H9 (cell line): ENCODE measurements around the gene MMP11. TPM values are rescaled to one million over a fixed set of nuclear protein-coding genes. Genes with fewer than 3 reads are reported as not detected.

ENCODE experiments used
- DNase-seq: peaks from one replicate; pipeline ENCODE4 v3.0.0-alpha.2; 2017
- H2AFZ ChIP-seq: one replicate; pipeline ENCODE4 v1.6.1; 2013; ENCODE audit warnings: mild to moderate bottlenecking, low read length, control low read depth, moderate library complexity
- H2AK5ac ChIP-seq: 2 replicates; pipeline ENCODE4 v1.6.1; 2013; ENCODE audit warnings: low read length, control low read depth, mixed read lengths; ENCODE audit not compliant: insufficient read length
- H2BK120ac ChIP-seq: one replicate; pipeline ENCODE4 v1.6.1; 2013; ENCODE audit warnings: low read depth, mild to moderate bottlenecking, low read length, control low read depth, inconsistent platforms; ENCODE audit not compliant: poor library complexity, severe bottlenecking
- H2BK12ac ChIP-seq: 2 replicates; pipeline ENCODE4 v1.6.1; 2013; ENCODE audit warnings: low read length, control low read depth, mixed read lengths, low read depth; ENCODE audit not compliant: insufficient read length
- H2BK15ac ChIP-seq: 2 replicates; pipeline ENCODE4 v1.6.1; 2013; ENCODE audit warnings: low read depth, low read length, control low read depth
- H2BK20ac ChIP-seq: one replicate; pipeline ENCODE4 v1.6.1; 2013; ENCODE audit warnings: low read depth, mild to moderate bottlenecking, low read length, control low read depth, inconsistent platforms; ENCODE audit not compliant: poor library complexity, severe bottlenecking
- H2BK5ac ChIP-seq: 2 replicates; pipeline ENCODE4 v1.6.1; 2013; ENCODE audit warnings: low read length, control low read depth, mixed read lengths; ENCODE audit not compliant: insufficient read length
- H3K14ac ChIP-seq: 2 replicates; pipeline ENCODE4 v1.6.1; 2013; ENCODE audit warnings: low read length, control low read depth; ENCODE audit not compliant: insufficient read depth
- H3K18ac ChIP-seq: 2 replicates; pipeline ENCODE4 v1.6.1; 2013; ENCODE audit warnings: low read depth, mild to moderate bottlenecking, mixed read lengths, low read length, control low read depth; ENCODE audit not compliant: insufficient read length
- H3K23ac ChIP-seq: 2 replicates; pipeline ENCODE4 v1.6.1; 2013; ENCODE audit warnings: low read length, control low read depth, mixed read lengths, low read depth; ENCODE audit not compliant: insufficient read length
- H3K23me2 ChIP-seq: 2 replicates; pipeline ENCODE4 v1.6.1; 2013; ENCODE audit warnings: low read depth, mild to moderate bottlenecking, mixed read lengths, low read length, control low read depth; ENCODE audit not compliant: insufficient read length, poor library complexity, severe bottlenecking
- H3K27ac ChIP-seq: 2 replicates; pipeline ENCODE4 v1.5.1; 2013; ENCODE audit warnings: low read length, control low read depth, mixed read lengths, low read depth; ENCODE audit not compliant: insufficient read length
- H3K27me3 ChIP-seq: 2 replicates; pipeline ENCODE4 v1.6.1; 2013; ENCODE audit warnings: low read length, control low read depth, inconsistent platforms; ENCODE audit not compliant: insufficient read depth
- H3K4ac ChIP-seq: 2 replicates; pipeline ENCODE4 v1.6.1; 2013; ENCODE audit warnings: low read depth, mild to moderate bottlenecking, control low read depth, inconsistent platforms, low read length, moderate library complexity
- H3K4me1 ChIP-seq: 2 replicates; pipeline ENCODE4 v1.6.1; 2013; ENCODE audit warnings: low read length, control low read depth, inconsistent platforms; ENCODE audit not compliant: insufficient read depth
- H3K4me2 ChIP-seq: 2 replicates; pipeline ENCODE4 v1.6.1; 2013; ENCODE audit warnings: low read length, control low read depth, mixed read lengths; ENCODE audit not compliant: insufficient read length, insufficient read depth
- H3K56ac ChIP-seq: 2 replicates; pipeline ENCODE4 v1.6.1; 2013; ENCODE audit warnings: low read depth, mild to moderate bottlenecking, mixed read lengths, low read length, control low read depth; ENCODE audit not compliant: insufficient read length
- H3K79me1 ChIP-seq: 2 replicates; pipeline ENCODE4 v1.6.1; 2013; ENCODE audit warnings: low read depth, mild to moderate bottlenecking, moderate library complexity, low read length, control low read depth, inconsistent platforms; ENCODE audit not compliant: insufficient read depth, poor library complexity, severe bottlenecking
- H3K79me2 ChIP-seq: 2 replicates; pipeline ENCODE4 v1.6.1; 2013; ENCODE audit warnings: low read length, control low read depth, inconsistent platforms; ENCODE audit not compliant: insufficient read depth
- H3K9ac ChIP-seq: 2 replicates; pipeline ENCODE4 v1.6.1; 2013; ENCODE audit warnings: low read length, control low read depth, mixed read lengths; ENCODE audit not compliant: insufficient read length; ENCODE audit errors: extremely low read depth
- H3K9me3 ChIP-seq: one replicate; pipeline ENCODE4 v1.6.1; 2013; ENCODE audit warnings: low read depth, low read length, inconsistent platforms; ENCODE audit not compliant: control insufficient read depth
- H3T11ph ChIP-seq: one replicate; pipeline ENCODE4 v1.6.1; 2013; ENCODE audit warnings: mild to moderate bottlenecking, low read length, control low read depth, inconsistent platforms
- H4K20me1 ChIP-seq: one replicate; pipeline ENCODE4 v1.6.1; 2013; ENCODE audit not compliant: control insufficient read depth, insufficient read length, insufficient read depth
- H4K5ac ChIP-seq: 2 replicates; pipeline ENCODE4 v1.6.1; 2013; ENCODE audit warnings: low read depth, mild to moderate bottlenecking, mixed read lengths, low read length, control low read depth; ENCODE audit not compliant: insufficient read length
- H4K8ac ChIP-seq: replicated peaks from 2 replicates; pipeline ENCODE4 v1.6.1; 2013; ENCODE audit warnings: low read length, control low read depth, mixed read lengths, low read depth; ENCODE audit not compliant: insufficient read length
- H4K91ac ChIP-seq: 2 replicates; pipeline ENCODE4 v1.6.1; 2013; ENCODE audit warnings: low read depth, mild to moderate bottlenecking, moderate library complexity, mixed read lengths, low read length, control low read depth; ENCODE audit not compliant: insufficient read length
- H3K27ac Mint-ChIP-seq, 3 experiments: 2 replicates in 2 of 3; 3 replicates in 1 of 3; pipeline ENCODE4 v1.8.0; 2020 to 2021; ENCODE audit warnings: mixed read lengths in 3 of 3, mild to moderate bottlenecking in 1 of 3, moderate library complexity in 1 of 3
- H3K27me3 Mint-ChIP-seq: 2 replicates; pipeline ENCODE4 v1.8.0; 2021; ENCODE audit warnings: low read depth, mild to moderate bottlenecking, moderate library complexity, mixed read lengths
- H3K36me3 Mint-ChIP-seq, 3 experiments: 2 replicates in 2 of 3; 3 replicates in 1 of 3; pipeline ENCODE4 v1.8.0; 2020 to 2021; ENCODE audit warnings: low read depth in 3 of 3, mixed read lengths in 3 of 3; ENCODE audit not compliant: insufficient read depth in 1 of 3
- H3K4me1 Mint-ChIP-seq, 2 experiments: 2 replicates each; pipeline ENCODE4 v1.8.0; 2020; ENCODE audit warnings: mixed read lengths in 2 of 2
- H3K4me3 Mint-ChIP-seq, 2 experiments: 2 replicates in 1 of 2; 3 replicates in 1 of 2; pipeline ENCODE4 v1.8.0; 2020 to 2021; ENCODE audit warnings: mild to moderate bottlenecking in 2 of 2, mixed read lengths in 2 of 2, moderate library complexity in 1 of 2
- H3K9me3 Mint-ChIP-seq, 2 experiments: 2 replicates in 1 of 2; 3 replicates in 1 of 2; pipeline ENCODE4 v1.8.0; 2020; ENCODE audit warnings: mild to moderate bottlenecking in 2 of 2, mixed read lengths in 2 of 2, moderate library complexity in 1 of 2
- WGBS: extraction: QIAGEN DNeasy Blood & Tissue Kit; methylation state at CpG from one replicate; pipeline ENCODE4 v1.1.7; 2013; ENCODE audit warnings: missing lambda C conversion rate, low lambda C conversion rate, mixed read lengths; ENCODE audit not compliant: insufficient read length; ENCODE audit errors: extremely low coverage; 5-methylcytosine and 5-hydroxymethylcytosine counted together
- total RNA-seq: library from RNA; stranded (reverse); gene quantifications from 2 replicates; pipeline ENCODE4 v1.2.1, GENCODE V29; 2021
- TF ChIP-seq, protein P1 (sequence below): fragments of 200-600 bp; sonication (generic); conservative IDR thresholded peaks from 3 replicates; pipeline ENCODE4 v1.8.0; 2021; ENCODE audit warnings: antibody characterized with exemption, mild to moderate bottlenecking

MMP11 gene
- total RNA-seq, 1 experiment from 2014 or later = 5.3 TPM

DNA sequence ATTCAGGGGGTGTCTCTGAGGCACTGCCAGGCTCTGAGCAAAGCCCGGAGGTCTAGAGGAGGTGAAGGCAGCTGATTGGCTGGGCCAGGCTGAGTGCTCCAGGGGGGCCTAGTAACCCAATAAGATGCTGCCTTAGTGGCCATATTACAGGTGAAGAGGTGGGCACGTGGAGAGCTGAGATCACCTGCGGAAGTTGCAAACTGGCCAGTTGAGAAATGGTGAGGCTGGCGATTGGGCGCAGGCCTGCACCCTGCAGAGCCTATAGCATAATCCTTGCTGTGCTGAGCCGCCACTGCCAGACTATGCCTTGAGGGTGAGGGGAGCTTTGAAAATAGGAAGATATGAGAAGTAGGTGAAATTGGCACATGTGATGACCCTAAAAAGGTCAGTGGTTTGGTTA lies 44.5 kb downstream of the MMP11 start:
- no peak overlapping the region for H3K27ac ChIP-seq
- no peak overlapping the region for H2BK5ac ChIP-seq
- no peaks in the 10 kb centered on the region for H3K79me2 ChIP-seq
- no peak overlapping the region for H3K18ac ChIP-seq
- H3K36me3 Mint-ChIP-seq = peaks cover 54 to 93% (median 90%) of the 10 kb centered on the region in 3 experiments
- H3K4me1 Mint-ChIP-seq = peaks cover 5 to 10% of the 10 kb centered on the region in 2 experiments; a peak in 3 of 4 replicates
- no peak overlapping the region for H2AFZ ChIP-seq
- TF ChIP-seq, protein P1, sequence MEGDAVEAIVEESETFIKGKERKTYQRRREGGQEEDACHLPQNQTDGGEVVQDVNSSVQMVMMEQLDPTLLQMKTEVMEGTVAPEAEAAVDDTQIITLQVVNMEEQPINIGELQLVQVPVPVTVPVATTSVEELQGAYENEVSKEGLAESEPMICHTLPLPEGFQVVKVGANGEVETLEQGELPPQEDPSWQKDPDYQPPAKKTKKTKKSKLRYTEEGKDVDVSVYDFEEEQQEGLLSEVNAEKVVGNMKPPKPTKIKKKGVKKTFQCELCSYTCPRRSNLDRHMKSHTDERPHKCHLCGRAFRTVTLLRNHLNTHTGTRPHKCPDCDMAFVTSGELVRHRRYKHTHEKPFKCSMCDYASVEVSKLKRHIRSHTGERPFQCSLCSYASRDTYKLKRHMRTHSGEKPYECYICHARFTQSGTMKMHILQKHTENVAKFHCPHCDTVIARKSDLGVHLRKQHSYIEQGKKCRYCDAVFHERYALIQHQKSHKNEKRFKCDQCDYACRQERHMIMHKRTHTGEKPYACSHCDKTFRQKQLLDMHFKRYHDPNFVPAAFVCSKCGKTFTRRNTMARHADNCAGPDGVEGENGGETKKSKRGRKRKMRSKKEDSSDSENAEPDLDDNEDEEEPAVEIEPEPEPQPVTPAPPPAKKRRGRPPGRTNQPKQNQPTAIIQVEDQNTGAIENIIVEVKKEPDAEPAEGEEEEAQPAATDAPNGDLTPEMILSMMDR = no peak
- no peak overlapping the region for H4K8ac ChIP-seq
- WGBS = no CpG with 5 or more reads among the region's 6 CpGs
- no peaks in the 10 kb centered on the region for H3K9me3 Mint-ChIP-seq
- H3K23me2 ChIP-seq = no peaks in the 10 kb centered on the region
- no peak overlapping the region for H4K5ac ChIP-seq
- no peak overlapping the region for H3K4me3 Mint-ChIP-seq
- H3K27ac Mint-ChIP-seq = peak overlapping the region in 1 of 3 experiments; percentile 88; a peak in 1 of 7 replicates
- no peak overlapping the region for H2BK15ac ChIP-seq
- no peaks in the 10 kb centered on the region for H3K27me3 Mint-ChIP-seq
- no peaks in the 10 kb centered on the region for H3K4me1 ChIP-seq
- no peak overlapping the region for H2BK20ac ChIP-seq
- DNase-seq = peak; percentile 12
- no peak overlapping the region for H2BK120ac ChIP-seq
- no peak overlapping the region for H4K91ac ChIP-seq
- H4K20me1 ChIP-seq = no peaks in the 10 kb centered on the region
- H3K4me2 ChIP-seq = no peak overlapping the region
- no peak overlapping the region for H3K56ac ChIP-seq
- H3K14ac ChIP-seq = no peak overlapping the region
- H3K79me1 ChIP-seq = no peaks in the 10 kb centered on the region
- no peak overlapping the region for H3K9ac ChIP-seq
- H3K27me3 ChIP-seq = no peaks in the 10 kb centered on the region
- no peak overlapping the region for H3K4ac ChIP-seq
- no peak overlapping the region for H3K23ac ChIP-seq
- no peak overlapping the region for H2BK12ac ChIP-seq
- H2AK5ac ChIP-seq = no peak overlapping the region
- H3K9me3 ChIP-seq = no peaks in the 10 kb centered on the region
- no peak overlapping the region for H3T11ph ChIP-seq
